A549 (cell line): Measurements from ENCODE around the gene USP25.

Experiments
- CEBPB ChIP-seq, 2 experiments: fragments of >200 bp in 1 of 2; sonication (Bioruptor Twin) in 1 of 2; formaldehyde crosslinking in 1 of 2; IDR thresholded peaks; 2 replicates each; pipeline ENCODE4 v1.6.1; 2012 to 2016
- CHD2 ChIP-seq: fragments of 150-350 bp; IDR thresholded peaks from 2 replicates; pipeline ENCODE4 v1.6.1; 2014; ENCODE audit warnings: low read length; ENCODE audit not compliant: partially characterized antibody
- CTCF ChIP-seq: fragments of >200 bp; sonication (Bioruptor Twin); formaldehyde crosslinking; IDR thresholded peaks from 3 replicates; pipeline ENCODE4 v1.5.1; 2016
- EP300 ChIP-seq, 2 experiments: fragments of >200 bp; sonication (Bioruptor Twin); formaldehyde crosslinking; IDR thresholded peaks; 2 replicates in 1 of 2; 3 replicates in 1 of 2; pipeline ENCODE4 v1.6.1; 2016 to 2017
- ESRRA ChIP-seq: fragments of 150-350 bp; IDR thresholded peaks from 2 replicates; pipeline ENCODE4 v1.6.1; 2014; ENCODE audit warnings: mild to moderate bottlenecking, low read length, borderline replicate concordance
- JUN ChIP-seq, 2 experiments: fragments of >200 bp; sonication (Bioruptor Twin); formaldehyde crosslinking; IDR thresholded peaks; 2 replicates in 1 of 2; 3 replicates in 1 of 2; pipeline ENCODE4 v1.6.1; 2016 to 2017
- NPAS2 ChIP-seq: fragments of 250-450 bp; sonication (Bioruptor Pico); IDR thresholded peaks from 2 replicates; pipeline ENCODE4 v1.8.0; 2022; ENCODE audit warnings: mild to moderate bottlenecking, moderate library complexity, borderline replicate concordance
- POLR2A ChIP-seq: IDR thresholded peaks from 2 replicates; pipeline ENCODE4 v1.6.1; 2012; ENCODE audit warnings: mild to moderate bottlenecking, low read length
- RARB ChIP-seq: fragments of 250-450 bp; sonication (Bioruptor Pico); IDR thresholded peaks from 2 replicates; pipeline ENCODE4 v1.8.0; 2021; ENCODE audit warnings: mild to moderate bottlenecking, moderate library complexity

DNA sequence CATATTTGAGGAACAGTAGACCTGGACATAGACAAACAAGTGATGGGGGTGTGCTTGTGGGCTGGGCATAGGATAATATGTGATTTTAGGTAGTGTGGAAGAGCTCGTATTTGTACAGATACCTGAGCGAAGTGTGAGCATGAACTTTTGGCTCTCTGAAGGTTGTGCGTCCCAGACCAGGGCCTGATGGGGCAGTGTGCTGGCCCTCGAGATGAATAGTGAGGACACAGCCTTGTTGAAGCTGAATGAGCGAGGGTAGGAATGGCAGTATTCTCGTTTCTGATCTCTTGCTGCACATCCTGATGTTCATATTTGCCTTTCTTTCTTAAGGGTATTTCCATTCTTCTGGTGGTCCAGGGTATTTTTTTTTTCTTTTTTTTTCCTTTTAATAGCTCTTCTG is 41.5 kb downstream of the USP25 start:
- TF ChIP-seq CTCF (no peak), EP300 (IDR thresholded peaks at IDR 0.05) (no peak), POLR2A (no peak), ESRRA (no peak), CEBPB (IDR thresholded peaks at IDR 0.05) (no peak), CHD2 (no peak), RARB (CRISPR knock-in tag) (no peak), NPAS2 (no peak), JUN (IDR thresholded peaks at IDR 0.05) (no peak)
